T-helper 17 cell (primary cell): Measurements from ENCODE around the gene HNF1A. TPM values are rescaled to one million over a fixed set of nuclear protein-coding genes. Genes with fewer than 3 reads are reported as not detected.

Experiments
- ATAC-seq: fragments of 150-1000 bp; cut with Tn5 transposase; 2 replicates; pipeline ENCODE4 v1.10.0; 2021; ENCODE audit warnings: mild to moderate bottlenecking, moderate library complexity
- DNase-seq, 3 donors: peaks; one replicate each; pipeline versions ENCODE4 v3.0.0 to v3.0.0-alpha.2; 2020 to 2021
- H3K9me3 ChIP-seq: one replicate; pipeline ENCODE4 v1.7.0; 2013; ENCODE audit warnings: low read length, mild to moderate bottlenecking; ENCODE audit not compliant: control insufficient read depth, poor library complexity, severe bottlenecking
- H3K27ac Mint-ChIP-seq: one replicate; pipeline ENCODE4 v1.8.0; 2022; ENCODE audit warnings: mild to moderate bottlenecking, moderate library complexity, mixed read lengths
- H3K27me3 Mint-ChIP-seq: one replicate; pipeline ENCODE4 v1.8.0; 2022; ENCODE audit warnings: mixed read lengths
- H3K36me3 Mint-ChIP-seq: one replicate; pipeline ENCODE4 v1.8.0; 2022; ENCODE audit warnings: low read depth, mixed read lengths
- H3K4me1 Mint-ChIP-seq: one replicate; pipeline ENCODE4 v1.8.0; 2022; ENCODE audit warnings: mild to moderate bottlenecking, mixed read lengths
- H3K4me3 Mint-ChIP-seq: one replicate; pipeline ENCODE4 v1.8.0; 2022; ENCODE audit warnings: mild to moderate bottlenecking, moderate library complexity, mixed read lengths
- total RNA-seq, 4 donors: library from RNA in 2 of 4; stranded (reverse) in 2 of 4; gene quantifications; one replicate each; pipeline ENCODE4 v1.2.3 and lab custom pipeline; 2022 to 2026

The HNF1A gene
- total RNA-seq, 2 donors from 2014 or later, result not detected

GRCh38 chr12:121015825-121016766 lies 37.8 kb downstream of the HNF1A start, which contains the start of gene C12orf43:
TSS of gene C12orf43 (minus strand) at chr12:121016487. CDS start at chr12:121016474, 13 bp downstream.
- Mint-ChIP-seq H3K27me3 (no peaks in the 10 kb centered on the region), H3K27ac (peak within 1 kb of the TSS; percentile 98), H3K4me3 (peak within 1 kb of the TSS; percentile 100), H3K4me1 (peaks cover 22% of the 10 kb centered on the region), H3K36me3 (peaks cover 7% of the 10 kb centered on the region)
- H3K9me3 ChIP-seq, result no peaks in the 10 kb centered on the region
- ATAC-seq (peak; percentile 98), DNase-seq (peak; percentile 69 to 87 (median 77))

DNA sequence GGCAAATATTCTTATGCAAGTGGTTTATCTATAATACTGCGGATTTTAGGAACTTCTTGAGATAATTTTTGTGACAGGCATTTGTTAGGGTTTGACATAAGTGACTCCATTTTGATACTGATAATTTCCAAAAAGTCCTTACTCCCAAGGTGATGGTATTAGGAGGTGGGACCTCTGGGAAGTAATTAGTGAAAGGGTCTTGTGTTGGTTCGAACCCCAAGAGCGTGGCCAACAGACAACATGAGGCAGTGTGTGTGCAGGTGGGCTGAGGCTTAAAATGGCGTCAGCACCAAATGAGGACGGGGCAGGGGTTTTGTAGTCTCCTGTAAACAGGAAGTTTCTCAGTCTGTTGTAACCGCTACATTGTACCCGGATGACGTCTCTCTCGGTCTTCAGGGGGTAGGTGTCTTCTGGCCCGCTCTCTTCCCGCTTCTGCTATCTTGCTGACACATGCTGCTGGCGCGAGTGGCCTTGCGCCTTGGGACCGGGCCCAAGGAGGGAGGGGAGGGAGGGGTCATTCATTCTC lies 39.7 kb downstream of the HNF1A start:
- no peak overlapping the region for H3K4me3 Mint-ChIP-seq
- no peak for ATAC-seq
- peaks cover 15% of the 10 kb centered on the region for H3K4me1 Mint-ChIP-seq
- no peak overlapping the region for H3K27ac Mint-ChIP-seq
- no peak for DNase-seq
- H3K36me3 Mint-ChIP-seq, result peaks cover 2% of the 10 kb centered on the region
- no peaks in the 10 kb centered on the region for H3K27me3 Mint-ChIP-seq
- no peaks in the 10 kb centered on the region for H3K9me3 ChIP-seq

DNA sequence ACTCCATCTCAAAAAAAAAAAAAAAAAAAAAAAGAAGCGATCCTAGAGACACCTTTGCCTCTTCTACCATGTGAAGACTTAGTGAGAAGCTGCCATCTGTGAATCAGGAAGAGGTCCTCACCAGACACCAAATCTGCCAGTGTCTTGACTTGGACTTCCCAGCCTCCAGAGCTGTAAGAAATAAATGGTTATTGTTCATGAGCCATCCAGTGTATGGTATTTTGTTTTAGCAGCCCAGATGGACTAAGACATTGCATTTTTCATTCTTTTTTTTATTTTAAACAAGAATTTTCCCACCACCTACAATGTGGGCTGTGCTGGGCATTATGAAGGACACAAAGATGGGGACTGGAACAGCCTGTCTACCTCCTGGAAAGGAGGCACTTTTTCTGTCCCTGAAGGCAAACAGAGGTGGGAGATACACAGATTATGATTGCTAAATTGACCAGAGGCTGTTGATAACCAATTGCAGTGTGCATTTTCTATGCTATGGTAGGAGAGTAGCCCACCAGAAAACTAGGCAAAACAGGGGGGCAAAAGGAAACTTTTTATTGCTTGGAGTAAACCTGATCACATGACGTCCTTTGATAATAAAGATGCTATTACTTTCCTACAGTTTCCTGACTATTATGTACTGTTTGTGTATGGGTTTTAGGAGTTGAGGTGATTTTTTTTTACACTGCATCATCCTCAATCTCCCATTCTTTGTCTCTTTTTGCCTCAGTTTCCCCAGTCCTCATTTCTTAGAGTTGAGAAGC lies 40.7 kb downstream of the HNF1A start:
- no peak for DNase-seq
- peaks cover 15% of the 10 kb centered on the region for H3K4me1 Mint-ChIP-seq
- peaks cover 2% of the 10 kb centered on the region for H3K36me3 Mint-ChIP-seq
- H3K27me3 Mint-ChIP-seq, result no peaks in the 10 kb centered on the region
- H3K4me3 Mint-ChIP-seq, result no peak overlapping the region
- H3K27ac Mint-ChIP-seq, result peak overlapping the region; percentile 63
- no peak for ATAC-seq
- H3K9me3 ChIP-seq, result no peaks in the 10 kb centered on the region

DNA sequence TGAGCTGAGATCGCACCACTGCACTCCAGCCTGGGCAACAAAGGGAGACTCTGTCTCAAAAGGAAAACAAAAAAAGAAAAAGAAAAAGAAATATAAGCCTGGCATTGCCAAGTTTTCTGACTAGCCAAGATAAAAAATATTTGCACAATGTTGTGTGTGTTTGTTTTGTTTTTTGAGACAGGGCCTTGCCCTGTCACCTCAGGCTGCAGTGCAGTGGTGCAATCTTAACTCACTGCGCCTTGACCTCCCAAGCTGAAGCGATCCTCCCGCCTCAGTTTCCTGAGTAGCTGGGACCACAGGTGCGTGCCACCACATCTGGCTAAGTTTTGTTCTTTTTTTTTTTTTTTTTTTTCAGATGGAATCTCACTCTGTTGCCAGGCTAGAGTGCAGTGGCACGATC lies 43.4 kb downstream of the HNF1A start:
- DNase-seq (no peak), ATAC-seq (no peak)
- no peaks in the 10 kb centered on the region for H3K27me3 Mint-ChIP-seq
- H3K9me3 ChIP-seq, result no peaks in the 10 kb centered on the region
- no peaks in the 10 kb centered on the region for H3K4me1 Mint-ChIP-seq
- H3K36me3 Mint-ChIP-seq, result peaks cover 4% of the 10 kb centered on the region
- H3K4me3 Mint-ChIP-seq, result no peak overlapping the region
- H3K27ac Mint-ChIP-seq, result no peak overlapping the region

GRCh38 chr12:121022713-121023112 lies 44.4 kb downstream of the HNF1A start:
- Mint-ChIP-seq H3K27ac (peak overlapping the region; percentile 65), H3K4me3 (no peak overlapping the region), H3K27me3 (no peaks in the 10 kb centered on the region), H3K4me1 (no peaks in the 10 kb centered on the region), H3K36me3 (peaks cover 7% of the 10 kb centered on the region)
- H3K9me3 ChIP-seq, result no peaks in the 10 kb centered on the region
- DNase-seq (no peak), ATAC-seq (no peak)

GRCh38 chr12:121023799-121024198 lies 45.5 kb downstream of the HNF1A start:
- DNase-seq (no peak), ATAC-seq (no peak)
- no peaks in the 10 kb centered on the region for H3K9me3 ChIP-seq
- H3K27ac Mint-ChIP-seq, result no peak overlapping the region
- no peaks in the 10 kb centered on the region for H3K27me3 Mint-ChIP-seq
- H3K4me1 Mint-ChIP-seq, result no peaks in the 10 kb centered on the region
- no peak overlapping the region for H3K4me3 Mint-ChIP-seq
- peaks cover 7% of the 10 kb centered on the region for H3K36me3 Mint-ChIP-seq

GRCh38 chr12:121025442-121026226 lies 47.3 kb downstream of the HNF1A start:
- Mint-ChIP-seq H3K27me3 (no peaks in the 10 kb centered on the region), H3K4me3 (no peak overlapping the region), H3K36me3 (peaks cover 7% of the 10 kb centered on the region), H3K4me1 (no peaks in the 10 kb centered on the region), H3K27ac (no peak overlapping the region)
- ATAC-seq, result no peak
- no peaks in the 10 kb centered on the region for H3K9me3 ChIP-seq
- DNase-seq, result no peak

DNA sequence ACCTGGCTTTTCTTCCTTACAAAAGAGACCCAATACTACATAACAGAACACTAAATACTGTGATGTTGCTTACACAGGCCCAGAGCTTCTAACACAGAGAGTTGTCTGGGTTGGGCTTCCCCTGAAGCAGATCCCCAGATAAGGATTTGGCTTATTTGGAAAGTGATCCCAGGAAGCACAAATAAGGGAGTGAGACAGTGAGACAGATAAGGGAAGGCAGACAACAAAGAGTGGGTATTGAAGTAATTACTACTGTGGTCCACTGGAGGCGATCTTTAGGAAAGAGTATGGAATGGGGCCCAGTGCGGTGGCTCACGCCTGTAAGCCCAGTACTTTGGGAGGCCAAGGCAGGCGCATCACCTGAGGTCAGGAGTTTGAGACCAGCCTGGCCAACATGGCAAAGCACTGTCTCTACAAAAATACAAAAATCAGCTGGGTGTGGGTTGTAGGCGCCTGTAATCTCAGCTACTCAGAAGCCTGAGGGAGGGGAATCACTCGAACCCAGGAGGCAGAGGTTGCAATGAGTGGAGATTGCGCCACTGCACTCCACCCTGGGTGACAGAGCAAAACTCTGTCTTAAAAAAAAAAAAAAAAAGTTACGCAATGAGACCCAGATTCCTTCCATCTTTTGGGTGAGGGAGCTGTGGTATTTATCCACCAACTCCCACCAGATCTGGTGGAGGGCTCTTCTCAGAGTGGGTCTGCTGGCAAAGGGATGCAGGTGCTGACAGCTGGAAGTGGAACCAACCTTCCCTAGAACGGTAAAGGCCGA lies 48.1 kb downstream of the HNF1A start:
- peak overlapping the region; percentile 57 for H3K27ac Mint-ChIP-seq

GRCh38 chr12:121030576-121031212 lies 52.4 kb downstream of the HNF1A start:
- Mint-ChIP-seq H3K27me3 (no peaks in the 10 kb centered on the region), H3K4me3 (no peak overlapping the region), H3K27ac (peak overlapping the region; percentile 78), H3K4me1 (peaks cover 29% of the 10 kb centered on the region), H3K36me3 (peaks cover 12% of the 10 kb centered on the region)
- DNase-seq, result no peak
- ATAC-seq, result no peak
- H3K9me3 ChIP-seq, result no peaks in the 10 kb centered on the region

More for the DNA sequence above, 48.1 kb downstream of the HNF1A start:
- Mint-ChIP-seq H3K4me1 (no peaks in the 10 kb centered on the region), H3K4me3 (no peak overlapping the region), H3K36me3 (peaks cover 12% of the 10 kb centered on the region), H3K27me3 (no peaks in the 10 kb centered on the region)
- peak; percentile 21 for ATAC-seq
- no peak for DNase-seq
- no peaks in the 10 kb centered on the region for H3K9me3 ChIP-seq

DNA sequence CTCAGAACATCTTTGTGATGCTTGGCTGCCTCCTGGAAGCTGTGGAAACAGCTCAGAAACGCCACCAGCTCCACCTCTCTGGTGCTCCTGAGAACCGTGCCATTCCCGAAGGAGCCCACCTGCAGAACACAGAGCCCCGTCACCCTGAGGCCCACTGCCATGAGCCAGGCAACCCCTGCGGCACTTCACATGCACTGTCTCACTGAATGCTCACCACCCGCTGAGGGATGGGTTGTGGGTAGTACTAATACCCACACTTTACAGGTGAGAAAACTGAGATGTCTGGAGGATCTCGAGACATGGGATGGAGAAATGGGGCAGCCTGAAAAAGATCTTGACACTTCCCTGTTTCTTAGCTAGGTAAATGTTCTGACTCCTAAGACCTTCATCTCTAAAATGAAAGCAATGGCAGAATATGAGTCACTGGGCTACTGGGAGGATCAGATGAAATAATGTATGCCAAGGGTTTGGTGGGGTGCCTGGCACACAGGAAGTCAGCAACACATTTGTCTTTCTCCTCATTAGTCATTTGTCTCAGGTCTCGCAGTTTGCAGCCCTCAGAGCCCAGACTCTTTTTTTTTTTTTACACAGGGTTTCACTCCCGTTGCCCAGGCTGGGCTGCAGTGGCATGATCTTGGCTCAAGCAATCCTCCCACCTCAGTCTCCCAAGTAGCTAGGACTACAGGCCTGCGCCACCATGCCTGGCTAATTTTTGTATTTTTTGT lies 55.4 kb downstream of the HNF1A start:
- Mint-ChIP-seq H3K27me3 (no peaks in the 10 kb centered on the region), H3K4me1 (peaks cover 41% of the 10 kb centered on the region), H3K27ac (peak overlapping the region; percentile 95), H3K36me3 (peaks cover 5% of the 10 kb centered on the region), H3K4me3 (peak overlapping the region; percentile 70)
- DNase-seq (peak in 1 of 3 donors; percentile 41), ATAC-seq (peak; percentile 79)
- H3K9me3 ChIP-seq, result no peaks in the 10 kb centered on the region

DNA sequence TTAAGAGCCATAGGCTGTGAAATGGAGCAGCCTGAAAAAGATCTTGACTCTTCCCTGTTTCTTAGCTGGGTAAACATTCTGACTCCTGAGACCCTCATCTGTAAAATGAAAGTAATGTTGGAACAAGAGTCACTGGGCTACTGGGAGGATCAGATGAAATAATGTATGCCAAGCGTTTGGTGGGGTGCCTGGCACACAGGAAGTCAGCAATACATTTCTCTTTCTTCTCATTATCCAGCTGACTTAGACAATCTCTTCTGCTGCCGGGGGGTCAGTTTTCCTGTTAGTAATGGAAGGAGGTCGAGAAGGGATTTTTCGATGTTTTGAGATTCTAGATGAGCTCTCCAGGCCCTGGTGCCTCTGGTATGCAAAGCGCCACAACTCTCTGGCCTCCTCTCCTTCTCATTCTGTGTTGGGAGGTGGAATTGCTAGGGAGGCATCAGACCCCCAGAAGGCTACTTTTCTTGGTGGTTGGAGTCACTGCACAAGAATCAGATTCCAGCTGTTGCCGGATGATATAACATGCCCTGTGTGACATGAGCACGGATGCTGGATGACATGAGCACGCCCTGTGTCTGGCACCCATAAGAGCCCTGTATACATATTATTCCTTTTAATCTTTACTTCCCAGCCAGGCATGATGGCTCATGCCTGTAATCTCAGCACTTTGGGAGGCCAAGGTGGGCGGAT lies 56.4 kb downstream of the HNF1A start:
- ATAC-seq, result no peak
- no peak for DNase-seq
- Mint-ChIP-seq H3K27me3 (no peaks in the 10 kb centered on the region), H3K4me1 (peaks cover 46% of the 10 kb centered on the region), H3K36me3 (peaks cover 6% of the 10 kb centered on the region), H3K27ac (peak overlapping the region; percentile 95), H3K4me3 (peak overlapping the region; percentile 70)
- no peaks in the 10 kb centered on the region for H3K9me3 ChIP-seq
